OCI-M2 (cell line): ENCODE measurements around the gene ARHGAP10.

Experiments used
- DNase-seq: peaks from one replicate; lab custom pipeline; 2025; ENCODE audit not compliant: unreplicated experiment; lab: John Stamatoyannopoulos, UW

Gene ARHGAP10

GRCh38 chr4:148059617-148060180 lies 327.8 kb downstream of the ARHGAP10 start:
- DNase-seq: no peak

DNA sequence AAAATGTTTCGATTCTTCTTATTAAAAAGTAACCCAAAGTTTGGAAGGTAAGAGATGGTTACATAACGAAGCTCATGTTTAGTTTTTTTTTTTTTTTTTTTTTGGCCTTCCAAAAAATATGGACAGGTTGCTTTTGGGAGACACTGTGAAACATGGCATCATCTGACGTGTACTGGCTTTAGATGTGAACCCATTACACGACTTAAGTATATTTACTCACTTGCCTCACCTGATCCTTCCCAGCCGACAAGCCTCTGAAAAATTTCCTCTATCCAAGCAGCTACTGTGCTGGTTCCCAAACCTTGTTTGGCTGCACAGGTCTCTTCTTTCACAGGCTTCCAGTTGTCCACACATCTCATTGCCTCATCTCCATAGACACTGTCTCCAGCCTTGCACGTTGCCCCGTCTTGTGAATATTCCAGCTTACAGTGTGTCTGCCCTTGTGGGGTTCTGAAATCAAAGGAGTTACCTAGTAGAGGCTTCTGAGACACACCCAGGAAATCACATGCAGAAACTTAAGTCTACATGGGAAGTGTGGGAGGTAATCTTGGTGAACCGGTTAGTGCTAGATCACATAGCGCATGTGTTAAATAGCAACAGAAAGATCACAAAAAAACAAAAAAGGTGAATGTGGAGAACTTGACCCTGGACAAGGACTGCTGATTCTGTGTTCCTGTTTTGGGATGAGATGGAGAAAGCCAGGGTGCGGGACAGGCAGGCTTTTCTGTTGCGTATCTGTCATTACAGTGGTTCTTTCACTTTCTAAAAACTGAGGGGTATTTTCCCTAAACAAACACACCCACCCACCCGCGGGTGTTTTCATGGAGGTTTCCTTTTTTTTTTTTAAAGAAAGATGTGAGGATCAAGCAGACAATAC lies 328.6 kb downstream of the ARHGAP10 start:
- no peak for DNase-seq

DNA sequence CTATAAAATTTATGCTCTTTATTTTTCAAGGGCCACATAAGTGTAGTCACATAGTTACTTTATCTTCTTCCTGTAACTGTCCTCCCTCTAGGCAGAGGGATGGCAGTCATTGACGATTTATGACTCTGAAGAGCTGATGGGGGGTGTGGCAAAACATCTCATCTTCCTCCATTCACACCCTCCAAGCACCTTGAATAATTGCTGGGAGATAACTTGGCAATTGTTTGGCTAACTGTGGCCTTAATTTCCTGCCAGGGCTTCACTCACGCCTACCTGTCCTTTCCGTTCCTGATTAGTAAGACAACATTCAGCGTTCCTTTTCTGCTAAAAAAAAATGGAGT lies 329.2 kb downstream of the ARHGAP10 start:
- DNase-seq: no peak

GRCh38 chr4:148061795-148062194 lies 329.9 kb downstream of the ARHGAP10 start:
- no peak for DNase-seq

DNA sequence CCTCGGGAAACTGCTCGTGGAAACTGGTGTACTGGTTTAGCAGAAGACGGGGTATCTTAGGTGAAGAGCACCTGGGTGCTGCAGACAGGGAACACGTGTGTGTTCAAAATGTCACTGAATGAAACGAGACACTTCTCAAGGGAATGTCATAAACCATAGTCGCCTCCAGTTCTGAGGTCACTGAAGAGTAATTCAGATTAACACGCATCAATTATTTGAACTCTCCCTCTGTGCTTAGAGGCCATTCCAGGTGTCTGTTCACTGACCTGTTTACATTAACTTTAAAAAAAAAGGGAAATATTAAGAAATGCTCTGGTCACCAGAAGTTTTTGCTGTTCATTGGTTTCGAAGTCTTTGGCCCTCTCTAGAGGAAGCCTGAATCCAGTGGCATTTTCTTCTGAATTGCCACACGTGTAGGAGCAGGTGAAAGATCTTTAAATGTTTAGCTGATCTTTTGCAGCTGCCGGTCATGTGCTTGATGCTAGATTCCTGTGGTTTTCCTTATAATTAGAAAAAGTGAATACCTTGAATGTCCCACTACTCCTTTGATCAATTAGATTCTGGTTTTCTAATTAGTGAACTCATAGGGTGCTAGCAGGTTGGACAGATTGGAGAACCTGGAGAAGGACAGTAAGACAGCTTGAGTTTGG lies 330.5 kb downstream of the ARHGAP10 start:
- DNase-seq: no peak

DNA sequence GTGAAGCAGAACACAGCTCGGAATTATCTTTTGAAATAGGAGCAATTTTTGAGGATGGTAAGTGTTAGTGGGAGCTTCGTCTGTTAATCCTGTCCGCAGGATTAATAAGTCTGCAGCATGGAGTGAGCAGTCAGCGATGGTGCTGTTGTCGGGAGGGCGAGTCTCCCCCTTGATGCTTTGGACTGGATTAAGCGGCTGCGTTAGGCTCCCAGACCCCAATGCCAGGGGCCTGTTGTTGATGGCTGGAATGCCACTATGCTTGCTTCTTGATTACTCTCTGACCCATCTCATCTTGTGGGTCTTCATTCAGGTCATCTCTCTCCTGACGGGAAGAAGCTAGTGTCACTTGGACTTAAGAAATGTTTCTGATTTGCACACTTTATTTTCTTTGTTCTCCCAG lies 332.6 kb downstream of the ARHGAP10 start:
- DNase-seq: no peak

DNA sequence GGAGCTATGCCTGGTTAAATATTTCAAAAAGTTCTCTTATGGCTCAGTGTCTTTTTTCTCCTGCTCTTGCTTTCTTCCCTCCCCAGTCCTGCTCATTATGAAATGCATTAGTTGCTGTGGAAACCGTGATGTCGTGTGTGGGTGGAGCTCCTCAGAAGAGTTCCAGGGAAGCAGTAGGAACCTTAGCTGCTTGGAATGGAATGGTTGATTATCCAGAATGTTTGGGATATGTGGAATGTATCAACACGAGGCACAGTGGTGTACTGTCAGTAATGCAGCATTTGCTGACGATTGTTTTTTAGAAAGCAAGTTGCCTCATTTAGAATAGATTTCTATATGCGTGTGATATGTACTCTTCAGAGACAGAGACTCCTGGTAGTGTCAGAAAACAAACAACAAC lies 333.2 kb downstream of the ARHGAP10 start:
- DNase-seq: no peak

DNA sequence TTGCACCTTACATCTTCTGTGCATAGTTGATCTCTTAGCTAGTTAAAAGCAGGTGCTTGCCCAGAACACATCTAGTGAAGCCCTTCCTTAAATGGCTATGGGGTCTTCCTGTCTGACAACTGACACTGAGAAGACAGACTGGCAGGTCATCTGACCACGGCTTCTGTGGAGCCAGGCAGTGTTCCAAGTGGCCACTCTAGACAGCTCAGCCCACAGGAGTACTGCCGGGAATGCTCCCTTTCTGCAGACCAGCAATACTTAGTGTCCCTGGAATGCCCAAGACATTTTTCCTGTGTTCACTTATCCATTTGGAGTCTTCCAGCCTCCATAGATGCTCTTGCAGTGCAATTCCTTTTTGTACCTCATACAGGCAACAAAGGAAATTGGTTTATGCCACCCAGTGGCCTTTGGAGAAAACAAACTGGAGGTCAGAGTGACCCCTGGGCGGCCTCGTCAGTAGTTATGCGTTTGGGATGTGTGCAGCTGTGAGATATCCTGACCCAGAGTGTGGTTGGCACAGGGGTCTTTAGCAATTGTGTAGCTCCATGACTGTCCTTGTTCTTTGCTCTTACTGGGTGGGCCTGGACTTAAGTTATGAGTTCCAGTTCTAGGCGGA lies 335.5 kb downstream of the ARHGAP10 start:
- DNase-seq: no peak

DNA sequence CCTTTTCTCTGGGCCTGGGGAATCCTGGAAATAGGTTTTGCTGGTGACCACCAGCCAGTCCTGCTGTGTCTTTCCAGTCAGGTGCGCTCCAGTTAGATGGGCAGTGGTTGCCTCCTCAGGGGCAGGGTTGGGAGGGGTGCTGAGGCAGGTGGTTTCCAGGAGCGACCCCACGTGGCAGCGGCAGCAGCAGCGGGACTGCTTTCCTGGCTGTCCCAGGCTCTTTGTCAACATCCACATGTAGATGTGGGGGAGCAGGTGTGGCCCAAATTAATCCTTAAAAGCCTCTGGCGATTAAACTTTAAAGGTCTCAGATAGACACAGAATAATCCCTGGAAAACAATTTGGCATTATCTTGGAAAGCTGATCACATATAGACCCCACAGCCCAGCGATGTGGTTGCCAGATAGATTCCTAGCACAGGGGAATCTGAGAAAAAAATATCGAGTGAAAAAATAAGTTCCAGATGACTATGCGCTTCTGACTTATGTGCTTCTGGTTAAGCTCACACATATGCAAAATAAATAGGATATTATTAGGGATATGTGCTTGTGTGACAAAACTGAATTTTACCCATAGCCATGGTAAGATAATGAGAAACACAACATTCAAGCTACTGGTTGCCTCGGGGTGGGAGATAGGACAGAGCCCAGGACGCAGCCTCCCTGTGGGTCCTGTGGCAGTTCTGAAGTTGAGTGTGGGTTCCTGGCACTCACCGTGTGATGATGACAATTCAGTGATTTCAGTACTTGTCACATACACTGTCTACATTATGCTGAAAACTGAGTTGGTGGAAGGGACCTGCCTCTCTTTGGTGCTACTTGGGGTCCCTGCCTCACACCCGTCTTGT lies 336.4 kb downstream of the ARHGAP10 start:
- DNase-seq: no peak

DNA sequence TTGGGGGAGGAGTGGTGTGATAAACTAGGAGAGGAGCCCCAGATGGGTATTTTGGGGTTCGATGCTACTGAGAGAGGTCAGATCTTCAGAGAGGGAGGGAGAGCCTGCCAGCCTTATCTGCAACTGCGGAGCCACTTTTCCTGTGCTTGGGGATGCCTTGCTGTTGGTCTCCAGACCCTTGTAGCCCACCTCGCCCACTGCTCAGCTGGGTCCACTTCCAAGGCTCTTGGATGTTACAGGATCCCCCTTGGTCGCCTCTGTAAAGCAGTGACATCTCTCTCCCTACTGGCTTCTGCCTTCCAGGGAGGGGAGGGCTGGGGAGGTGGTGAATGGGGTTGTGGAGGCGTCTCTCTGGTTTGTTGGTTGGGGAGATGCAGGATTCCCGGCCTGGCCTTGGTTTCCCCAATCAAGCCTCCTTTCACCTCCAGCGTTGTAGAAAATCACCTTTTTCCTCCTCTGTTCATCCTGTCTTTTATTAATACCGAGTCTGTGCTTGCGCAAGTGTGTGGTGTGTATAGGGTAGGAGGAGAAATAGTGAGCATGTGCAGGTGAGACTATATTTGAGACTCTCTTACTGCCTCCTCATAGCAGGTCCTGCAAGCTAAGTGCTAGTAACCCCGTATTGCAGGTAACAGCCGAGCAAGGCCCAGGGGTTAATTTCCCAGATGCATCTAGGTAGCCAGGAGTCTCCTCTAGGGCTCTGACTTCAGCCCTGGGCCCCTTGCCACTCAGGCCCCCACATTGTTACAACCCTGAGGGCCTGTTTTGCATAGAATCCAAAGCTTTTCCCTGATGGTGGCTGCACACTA lies 337.4 kb downstream of the ARHGAP10 start:
- no peak for DNase-seq

GRCh38 chr4:148069895-148070178 lies 337.9 kb downstream of the ARHGAP10 start:
- DNase-seq: no peak

DNA sequence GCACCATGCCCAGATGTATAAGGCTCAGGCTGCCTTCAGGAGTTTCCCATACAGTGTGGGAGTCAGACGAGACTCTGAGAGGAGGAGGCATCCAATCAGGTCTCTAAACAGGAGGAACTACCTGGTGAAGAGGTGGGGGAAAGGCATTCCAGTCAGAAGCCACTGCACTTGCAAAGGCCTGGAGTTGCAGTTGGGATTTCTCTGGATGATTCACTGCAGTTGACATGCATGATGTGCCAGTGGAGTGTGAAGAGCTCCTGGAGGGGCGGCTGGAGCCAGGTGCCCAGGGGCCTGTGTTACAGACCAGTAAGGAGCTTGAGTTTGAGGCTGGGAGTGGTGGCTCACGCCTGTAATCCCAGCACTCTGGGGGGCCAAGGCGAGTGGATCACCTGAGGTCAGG lies 339.1 kb downstream of the ARHGAP10 start:
- DNase-seq: no peak

GRCh38 chr4:148072789-148073188 lies 340.9 kb downstream of the ARHGAP10 start:
- DNase-seq: no peak

DNA sequence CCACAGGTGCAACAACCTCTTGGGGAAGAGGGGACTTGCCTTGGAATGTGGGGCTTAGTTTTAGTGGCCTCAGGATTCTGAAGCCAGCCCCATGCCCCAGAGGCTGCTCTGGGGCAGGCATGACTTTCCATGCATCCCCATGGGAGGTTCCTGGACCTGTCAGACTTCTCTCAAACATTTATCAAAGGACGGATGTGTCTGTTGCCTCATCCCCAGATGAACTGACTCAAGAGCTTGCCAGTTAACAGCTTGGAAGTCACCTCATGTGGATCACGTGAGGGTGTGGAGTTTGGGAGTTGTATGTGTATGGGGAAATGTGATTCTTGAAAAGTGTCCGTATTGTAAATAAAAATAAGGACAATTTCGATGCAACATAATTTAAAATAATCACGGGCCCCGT lies 341.5 kb downstream of the ARHGAP10 start:
- DNase-seq: no peak

DNA sequence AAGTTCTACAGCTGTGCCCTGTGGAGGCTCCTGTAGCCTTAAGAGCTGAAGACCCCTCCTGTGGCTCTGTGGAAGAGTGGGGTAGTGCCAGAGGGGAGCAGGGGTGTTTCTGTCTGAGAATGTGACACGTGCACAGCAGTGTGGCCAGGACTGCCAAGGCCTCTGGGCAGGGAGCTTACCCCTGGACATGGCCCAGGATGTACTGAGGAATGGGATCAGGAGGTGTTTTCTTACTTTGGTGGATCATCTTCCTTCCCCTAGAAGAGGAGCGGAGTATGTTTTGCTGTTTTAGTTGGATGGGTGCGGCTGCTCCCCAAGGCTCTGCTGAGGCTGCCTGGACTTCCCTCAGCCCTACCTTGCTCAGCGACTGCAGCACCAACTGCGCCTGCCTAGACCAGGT lies 342.6 kb downstream of the ARHGAP10 start:
- DNase-seq: no peak

GRCh38 chr4:148075438-148075837 lies 343.6 kb downstream of the ARHGAP10 start:
- DNase-seq: no peak

- DNase-seq: no peak
These were observed 345.1 kb downstream of the ARHGAP10 start for GRCh38 chr4:148076964-148077363.

- no peak for DNase-seq
These were observed 345.7 kb downstream of the ARHGAP10 start for GRCh38 chr4:148077581-148077980.

DNA sequence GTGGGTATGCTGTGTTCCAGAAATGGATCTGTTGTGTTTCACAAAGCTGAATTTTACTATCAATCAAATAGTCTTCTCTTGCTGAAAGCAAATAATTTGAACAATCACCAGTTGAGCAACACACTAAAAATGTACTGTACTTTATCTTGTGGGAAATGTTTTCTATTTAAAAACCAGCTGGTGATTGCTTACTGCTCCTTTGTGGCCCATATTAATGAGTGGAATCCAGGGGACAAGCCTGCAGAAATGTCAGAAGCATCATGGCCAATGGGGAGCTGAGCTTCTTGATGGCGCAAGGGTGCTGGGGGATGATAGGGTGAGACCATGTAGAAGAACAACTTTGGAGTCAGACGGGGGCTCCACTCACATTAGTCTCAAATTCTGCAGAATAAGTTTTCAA lies 346.2 kb downstream of the ARHGAP10 start:
- DNase-seq: no peak

DNA sequence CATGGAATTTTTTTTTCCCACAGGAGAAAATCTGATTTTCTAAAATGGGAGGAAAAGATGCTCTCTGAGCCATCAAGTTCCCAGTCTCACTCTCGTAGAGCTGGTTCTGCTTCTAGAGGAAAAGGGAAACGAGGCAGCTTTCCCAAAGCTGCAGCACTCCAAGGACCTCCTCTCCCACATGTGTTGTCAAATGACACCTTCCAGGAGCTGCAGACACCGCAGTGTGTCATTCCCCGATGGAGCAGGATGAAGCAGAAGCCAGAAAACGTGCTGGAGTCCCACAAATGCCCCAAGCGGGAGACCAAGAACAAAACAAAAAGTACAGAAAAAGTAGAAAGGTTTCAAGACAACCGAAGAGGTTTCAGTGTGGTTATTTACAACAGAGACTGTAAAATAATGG lies 348.1 kb downstream of the ARHGAP10 start:
- DNase-seq: no peak
